ENCODE measurements around the gene FAM186B.

Gene FAM186B

GRCh38 chr12:49537752-49538509 is 67.5 kb downstream of the FAM186B start:
- no peak for DNase-seq (ENCODE audit: low read depth)

Measured in HS-27A (cell line).